ENCODE results near the gene SHC2.

DNA sequence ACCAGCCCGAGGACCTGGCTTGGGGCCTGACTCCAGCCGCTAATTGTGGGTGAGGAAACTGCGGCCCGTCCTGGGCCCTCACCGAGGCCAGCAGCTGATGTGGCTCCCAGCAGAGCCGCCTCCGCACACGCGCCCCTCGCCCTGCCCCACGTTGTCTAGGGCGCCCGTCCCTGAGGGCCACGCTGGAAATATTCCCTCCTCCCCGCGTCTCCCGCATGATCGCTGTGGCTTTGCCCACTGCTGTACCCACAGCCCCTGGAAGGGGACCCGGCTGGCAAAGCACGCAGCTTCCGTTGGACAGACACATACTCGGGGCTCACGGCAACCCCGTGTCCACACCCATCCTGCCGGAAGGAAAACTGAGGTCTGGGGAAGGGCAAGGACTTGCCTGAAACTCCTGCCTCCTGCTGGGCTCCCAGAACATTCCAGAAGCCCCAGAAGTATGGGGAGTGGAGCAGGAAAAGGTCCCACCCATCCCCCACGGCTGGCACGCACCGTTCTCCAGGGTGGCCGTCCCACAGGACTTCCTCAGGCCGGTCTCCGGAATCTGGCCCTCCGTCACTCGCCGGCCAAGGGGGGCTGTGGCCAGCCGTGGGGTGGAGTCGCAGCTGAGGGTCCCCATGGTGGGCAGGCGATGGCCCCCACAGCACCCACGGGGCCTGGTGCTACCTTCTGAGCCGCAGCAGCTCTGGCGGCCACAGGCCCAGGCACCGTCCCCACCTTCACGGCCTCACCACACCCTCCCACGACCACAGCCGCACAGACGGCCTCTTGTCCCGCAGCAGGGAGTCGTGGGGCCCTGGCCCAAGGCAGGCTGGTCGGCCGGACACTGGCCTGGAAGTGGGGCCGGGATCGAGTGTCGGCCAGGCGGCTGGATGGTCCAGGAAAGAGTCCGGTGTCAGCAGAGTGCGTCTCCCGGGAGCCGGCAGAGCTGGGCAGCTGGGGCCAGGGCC is 13.6 kb upstream of the SHC2 start:
- TF ChIP-seq POLR2A (IDR thresholded peaks at IDR 0.05; ENCODE audit: low read length) (no peak), GATA1 (IDR thresholded peaks at IDR 0.05; ENCODE audit: low read depth, low read length) (no peak)
